Stimulated activated CD4-positive, alpha-beta T cell treated with anti-CD3 and anti-CD28 coated beads, Interleukin-2, amount 100 ng/mL, for 48 hours (primary cell): ENCODE results near the gene CFAP46.
"Not testable (repeated sequence)": the region's sequence is repeated elsewhere in the genome, so short reads cannot be mapped to it uniquely, and the experiment has no call there.

Source experiments
- DNase-seq, 2 donors: peaks; one replicate each; pipeline ENCODE4 v3.0.0-alpha.2; 2020

Gene CFAP46

GRCh38 chr10:132912713-132913558 lies 29.4 kb downstream of the CFAP46 start:
- no peak for DNase-seq

- DNase-seq, result no peak
Measured at GRCh38 chr10:132912225-132912712, 30.1 kb downstream of the CFAP46 start.

- DNase-seq, result no peak
Measured at GRCh38 chr10:132911786-132912097, 30.6 kb downstream of the CFAP46 start.

GRCh38 chr10:132910901-132911785 lies 31.2 kb downstream of the CFAP46 start:
- no peak for DNase-seq

DNA sequence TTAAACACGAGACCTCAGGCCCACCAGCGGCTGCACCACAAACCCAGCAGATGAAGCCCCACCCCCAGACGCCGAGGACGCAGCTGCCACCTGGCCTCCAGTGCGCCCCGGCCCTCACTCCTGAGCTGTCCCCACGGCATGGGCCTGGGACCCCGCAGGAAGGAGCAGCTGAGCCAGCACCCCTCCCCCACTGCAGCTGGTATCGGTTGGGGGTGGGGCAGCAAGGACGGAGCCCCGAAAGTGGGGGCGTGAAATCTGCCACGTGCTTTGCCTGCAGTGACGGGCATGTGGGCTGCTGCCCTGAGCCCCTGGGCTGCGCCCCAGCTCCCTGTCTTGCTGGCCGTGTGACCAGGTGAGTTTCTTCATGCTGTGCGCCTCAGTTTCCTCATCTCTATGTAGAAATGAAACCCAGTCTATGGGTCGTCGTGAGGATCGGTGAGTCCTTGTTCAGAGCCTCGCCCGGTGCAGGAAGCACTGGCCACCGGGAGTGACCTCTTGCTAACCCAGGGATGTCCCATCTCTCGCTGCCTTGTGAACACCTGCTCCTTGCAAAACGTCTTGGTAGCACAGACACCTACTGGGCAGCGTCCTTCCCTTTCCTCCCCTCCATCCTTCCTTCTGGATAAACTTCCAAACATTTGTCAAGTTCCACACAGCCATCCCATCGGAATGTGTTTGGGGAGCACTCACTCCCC lies 32.0 kb downstream of the CFAP46 start:
- no peak for DNase-seq

DNA sequence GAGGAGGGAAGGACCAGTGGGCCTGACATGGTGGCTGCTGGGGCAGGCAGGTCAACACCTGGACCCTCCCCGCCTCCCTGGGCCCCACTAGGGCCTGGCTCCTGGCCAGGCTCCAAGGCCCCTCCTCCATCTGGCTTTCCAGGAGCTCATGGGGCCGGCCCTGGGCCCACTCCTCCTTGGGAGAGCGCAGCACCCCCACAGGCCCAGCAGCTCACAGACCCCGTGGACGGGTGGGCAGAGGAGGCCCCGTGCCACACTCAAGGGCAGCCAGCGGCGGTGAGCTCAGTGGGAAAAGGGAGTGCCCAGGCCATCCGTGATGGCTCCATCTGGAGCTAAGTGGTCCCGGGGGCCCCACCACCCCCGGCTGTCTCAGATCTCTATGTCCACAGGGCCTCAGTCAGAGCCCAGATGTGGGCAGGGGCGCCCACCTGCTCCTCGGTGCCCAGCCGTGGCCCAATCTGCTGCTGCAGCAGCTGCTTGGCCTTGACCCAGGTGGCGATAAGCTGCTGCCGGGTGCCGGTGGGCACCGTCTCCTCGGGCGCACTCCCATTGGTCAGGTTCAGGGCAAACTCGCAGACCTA lies 32.8 kb downstream of the CFAP46 start:
- DNase-seq, result no peak

DNA sequence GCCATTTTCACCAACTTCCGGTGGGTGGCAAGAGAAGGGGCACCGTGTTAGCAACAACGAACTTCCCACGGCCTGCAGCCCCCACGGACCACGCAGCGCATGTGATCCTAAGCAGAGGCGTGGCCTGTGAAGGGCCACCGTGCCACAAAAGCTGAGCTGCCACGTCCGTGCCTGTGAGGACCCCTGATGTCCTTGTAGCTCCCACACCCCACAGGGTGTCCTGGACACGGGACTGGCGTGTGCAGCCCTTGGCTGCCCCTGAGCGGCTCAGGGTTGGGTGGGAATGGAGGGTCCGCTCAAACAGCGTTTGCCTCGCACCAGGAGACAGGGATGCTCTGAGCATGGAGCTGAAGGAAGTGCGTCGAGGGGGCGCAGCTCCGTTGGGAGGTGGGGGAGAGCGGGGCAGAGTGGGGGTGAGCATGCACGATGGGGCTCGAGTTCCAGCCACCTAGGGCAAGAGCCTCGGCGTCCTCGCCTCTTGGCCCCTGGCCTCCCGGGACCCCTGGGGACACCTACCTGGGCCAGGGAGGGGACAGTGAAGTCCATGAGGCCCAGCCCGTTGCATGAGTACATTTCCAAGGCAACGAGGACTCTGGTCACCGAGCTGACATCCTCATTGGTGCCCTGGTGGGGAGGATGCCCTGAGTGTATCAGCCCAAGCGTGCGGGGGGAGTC lies 33.6 kb downstream of the CFAP46 start:
- no peak for DNase-seq

GRCh38 chr10:132907821-132908620 lies 34.3 kb downstream of the CFAP46 start:
- no peak for DNase-seq

- no peak for DNase-seq
Measured at GRCh38 chr10:132906836-132907235, 35.5 kb downstream of the CFAP46 start.

DNA sequence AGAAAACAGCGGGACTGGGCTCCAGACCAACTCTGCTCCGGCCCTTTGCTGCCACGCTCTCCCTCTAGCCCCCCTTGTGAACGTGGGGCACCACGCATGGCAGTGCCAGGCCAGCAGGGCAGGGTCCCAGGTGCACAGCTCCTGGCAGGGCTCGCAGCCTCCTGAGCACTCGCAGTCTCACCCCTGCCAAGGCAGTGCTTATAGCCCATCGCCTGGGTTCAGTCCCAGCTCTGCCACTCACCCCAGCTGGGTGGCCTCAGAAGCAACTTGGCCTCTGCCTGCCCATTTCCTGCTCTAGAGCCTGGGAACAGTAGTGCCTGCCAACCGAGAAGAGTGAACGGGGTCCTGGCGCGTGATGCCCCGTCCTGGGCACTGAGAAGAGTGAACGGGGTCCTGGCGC lies 36.3 kb downstream of the CFAP46 start:
- no peak for DNase-seq

DNA sequence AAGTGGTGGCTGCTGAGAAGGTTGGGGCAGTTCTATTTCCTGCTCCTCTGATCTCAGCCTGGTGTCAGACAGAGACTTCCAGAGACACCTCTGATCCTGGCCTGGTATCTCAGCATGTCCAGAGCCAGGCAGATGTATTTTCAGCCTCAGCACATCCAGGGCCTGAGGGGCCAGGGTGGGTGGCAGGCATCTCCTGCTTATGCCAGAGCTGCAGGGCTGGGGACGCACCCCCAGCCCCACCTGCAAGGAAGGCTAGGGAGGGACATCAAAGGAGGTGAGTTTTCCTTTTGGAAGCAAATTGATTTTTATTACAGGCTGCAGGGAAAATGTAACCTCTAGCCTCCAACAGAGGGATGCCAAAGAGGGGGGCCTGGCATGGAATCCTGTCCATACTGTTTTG lies 36.7 kb downstream of the CFAP46 start:
- DNase-seq, result no peak

GRCh38 chr10:132904814-132905649 lies 37.3 kb downstream of the CFAP46 start:
- peak; percentile 14 to 16 for DNase-seq

DNA sequence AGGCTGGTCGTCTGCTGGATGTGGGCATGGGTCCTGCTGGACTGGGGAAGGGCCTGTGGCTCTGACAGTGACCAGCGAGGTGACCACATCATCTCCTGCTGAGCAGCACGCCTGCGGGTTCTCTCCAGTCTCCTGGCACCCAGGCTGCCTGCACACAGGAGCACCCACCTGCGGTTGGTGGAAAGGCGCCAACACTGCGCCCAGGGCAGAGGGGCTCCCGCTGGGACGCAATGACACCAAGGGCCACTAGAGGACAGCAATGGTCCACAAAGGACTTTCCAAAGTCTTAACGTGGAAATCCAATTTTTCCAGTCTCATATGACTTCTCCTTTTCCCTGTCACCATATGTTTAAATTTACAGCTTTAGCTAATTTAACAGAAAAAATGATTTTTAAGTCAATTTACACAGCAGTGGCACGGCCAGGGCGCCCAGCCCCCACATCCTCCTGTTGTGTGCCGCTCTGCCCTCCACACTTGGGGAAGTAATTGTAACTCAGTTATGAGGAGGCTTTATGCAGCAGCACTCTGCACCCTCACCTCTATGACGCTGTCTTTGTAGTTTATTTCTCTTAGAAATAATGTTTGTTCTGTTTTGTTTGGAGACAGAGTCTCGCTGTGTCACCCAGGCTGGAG lies 38.1 kb downstream of the CFAP46 start:
- DNase-seq, result peak; percentile 33 to 51

GRCh38 chr10:132902656-132903575 lies 39.5 kb downstream of the CFAP46 start:
- not testable (repeated sequence) for DNase-seq

DNA sequence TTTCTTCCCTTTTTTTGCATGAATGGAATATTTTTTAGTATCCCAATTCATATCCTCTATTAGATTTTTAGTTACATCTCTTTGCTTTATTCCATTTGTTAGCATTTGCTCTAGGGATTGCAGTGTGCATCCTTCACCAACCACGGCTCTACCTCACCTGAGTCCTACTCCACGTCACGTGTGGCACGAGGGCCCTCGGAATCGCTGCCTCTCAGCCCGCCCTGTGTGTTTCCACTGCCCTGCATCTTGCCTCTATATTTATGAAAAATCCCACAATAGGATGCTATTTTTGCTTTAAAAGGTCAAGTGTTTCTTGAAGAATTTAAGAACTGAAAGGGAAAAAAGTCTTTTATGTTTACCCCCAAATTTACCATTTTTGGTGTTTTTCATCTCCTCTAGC lies 41.0 kb downstream of the CFAP46 start:
- DNase-seq, result no peak

DNA sequence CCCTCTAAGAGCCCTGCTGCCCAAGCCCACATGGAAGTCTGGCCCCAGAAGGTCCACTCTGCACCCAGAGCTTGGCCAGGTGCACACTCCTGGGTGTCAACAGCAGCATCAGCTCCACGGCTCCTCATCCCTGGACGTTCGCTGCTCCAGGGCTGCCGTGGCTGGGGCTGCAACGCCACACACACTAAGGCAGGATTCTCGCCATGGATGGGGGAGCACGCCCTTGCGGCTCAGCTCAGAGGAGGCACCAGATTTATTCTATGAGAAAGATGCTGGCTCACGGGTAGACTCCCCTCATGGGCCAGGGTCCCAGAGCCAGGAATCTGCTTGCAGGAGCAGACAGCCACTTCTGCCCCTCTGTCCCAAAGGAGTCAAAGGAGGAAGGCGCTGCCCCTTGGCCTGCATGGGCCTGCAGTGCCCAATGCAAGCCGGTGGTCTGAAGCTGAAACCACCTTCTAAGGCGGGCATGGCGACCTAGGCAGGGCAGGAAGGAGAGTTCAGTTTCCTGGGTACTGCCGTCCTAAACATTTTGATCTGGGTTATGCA lies 42.1 kb downstream of the CFAP46 start:
- no peak for DNase-seq

GRCh38 chr10:132899751-132900065 lies 42.7 kb downstream of the CFAP46 start:
- DNase-seq, result no peak

DNA sequence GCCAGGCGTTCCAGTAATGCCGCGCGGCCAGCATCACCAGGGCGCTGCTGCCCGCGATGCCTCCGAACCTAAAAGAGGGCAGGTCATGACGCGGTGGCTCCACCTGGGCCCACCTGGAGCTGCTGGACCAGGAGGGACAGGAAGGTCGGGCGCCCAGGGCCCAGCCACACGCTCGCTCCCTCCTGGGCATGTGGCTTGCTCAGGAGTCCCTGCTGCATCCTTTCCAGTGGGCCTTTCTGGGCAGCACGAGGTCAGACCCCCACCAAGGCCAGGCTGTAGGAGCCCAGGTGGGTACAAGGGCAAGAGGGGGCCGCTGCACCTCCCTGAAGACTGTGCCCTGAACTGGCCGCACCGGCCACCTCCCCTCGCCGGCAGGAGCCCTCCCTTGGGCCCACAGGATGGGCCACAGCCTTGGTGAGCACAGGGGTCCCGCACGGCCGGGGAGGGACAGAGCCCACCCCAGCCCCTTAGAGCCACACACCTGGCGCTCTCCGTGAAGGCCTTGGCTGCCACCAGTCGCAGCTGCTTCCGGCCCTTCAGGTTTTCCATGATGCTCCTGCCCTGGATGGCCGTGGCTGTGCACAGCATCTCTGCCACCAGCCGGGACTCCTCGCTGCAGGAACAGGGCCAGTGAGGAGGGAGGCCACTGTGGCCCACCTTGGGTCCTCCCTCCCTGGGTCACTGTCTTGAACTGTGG lies 43.2 kb downstream of the CFAP46 start:
- no peak for DNase-seq
